GM15510 (cell line): ENCODE results near the gene OTOP2.

ENCODE experiments used
- POLR2A ChIP-seq: IDR thresholded peaks from 3 replicates; pipeline ENCODE4 v1.6.1; 2011; ENCODE audit warnings: borderline replicate concordance; ENCODE audit not compliant: insufficient read length; ENCODE audit errors: extremely low read depth

OTOP2 gene

GRCh38 chr17:74919440-74920305, 4.4 kb upstream of the OTOP2 start:
- TF ChIP-seq POLR2A: no peak

- no peak for TF ChIP-seq POLR2A
These were observed 3.8 kb upstream of the OTOP2 start for GRCh38 chr17:74920306-74920620.

GRCh38 chr17:74920642-74921025, 3.4 kb upstream of the OTOP2 start:
- TF ChIP-seq POLR2A: no peak

GRCh38 chr17:74921026-74921681, 2.9 kb upstream of the OTOP2 start:
- TF ChIP-seq POLR2A: no peak

- TF ChIP-seq POLR2A: no peak
These were observed 2.3 kb upstream of the OTOP2 start for GRCh38 chr17:74921769-74922168.

GRCh38 chr17:74922172-74922571, 1.9 kb upstream of the OTOP2 start:
- TF ChIP-seq POLR2A: no peak

GRCh38 chr17:74922694-74923537, 1.2 kb upstream of the OTOP2 start, which contains the start of gene USH1G:
Gene USH1G (minus strand): TSS chr17:74923255. CDS start chr17:74923073, 182 bp downstream.
- TF ChIP-seq POLR2A: no peak

GRCh38 chr17:74923538-74924249, 379 bp upstream of the OTOP2 start:
- TF ChIP-seq POLR2A: no peak

GRCh38 chr17:74925242-74925641, 1.2 kb downstream of the OTOP2 start:
- no peak for TF ChIP-seq POLR2A

GRCh38 chr17:74928786-74929185, 4.7 kb downstream of the OTOP2 start:
- no peak for TF ChIP-seq POLR2A

- TF ChIP-seq POLR2A: no peak
These were observed 6.5 kb downstream of the OTOP2 start for GRCh38 chr17:74930535-74931036.

GRCh38 chr17:74935048-74935447, 11.0 kb downstream of the OTOP2 start:
- no peak for TF ChIP-seq POLR2A

GRCh38 chr17:74935585-74936469, 11.8 kb downstream of the OTOP2 start, which contains the start of gene OTOP3:
Gene OTOP3 (plus strand): TSS chr17:74935898. CDS start chr17:74935922, 24 bp downstream.
- no peak for TF ChIP-seq POLR2A
